ENCODE data around the gene CCDC82.

DNA sequence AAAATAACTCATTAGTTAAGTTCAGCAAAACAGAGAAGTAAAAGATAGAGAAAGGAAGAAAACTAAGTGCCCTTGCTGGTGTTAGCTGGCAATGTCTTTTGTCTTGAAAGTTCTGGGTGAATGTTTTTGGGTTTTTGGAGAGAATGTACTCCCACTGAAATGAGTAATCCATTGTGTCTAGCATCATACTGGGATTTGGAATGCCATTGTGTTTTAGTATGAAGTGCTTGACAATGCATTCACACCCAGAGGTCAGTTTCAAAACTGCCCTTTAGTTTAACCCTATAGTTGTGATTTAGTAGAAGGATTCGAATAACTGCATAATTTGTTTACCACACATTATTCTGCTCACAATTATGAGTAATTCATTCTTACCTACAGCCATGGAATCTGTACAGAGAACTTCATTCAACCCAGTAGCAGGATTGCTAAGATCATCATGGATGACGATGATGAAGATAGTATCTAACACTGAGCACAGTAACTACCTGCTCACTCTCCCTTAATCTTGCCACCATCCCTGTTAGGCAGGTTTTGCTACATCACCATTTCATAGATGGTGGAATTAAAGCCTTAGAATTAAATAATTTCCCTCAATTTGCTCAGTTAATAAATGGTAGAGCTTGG lies 80.6 kb downstream of the CCDC82 start:
- TF ChIP-seq SUZ12 (IDR thresholded peaks at IDR 0.05; ENCODE audit: extremely low read depth, insufficient read depth, insufficient read length): no peak
- no peak for TF ChIP-seq YY1 (IDR thresholded peaks at IDR 0.05; ENCODE audit: insufficient read depth, insufficient read length)

Measured in NT2/D1 (cell line).